Ishikawa (cell line): ENCODE data around the gene LPIN2.

Source experiments
- CEBPB ChIP-seq: IDR thresholded peaks from 2 replicates; pipeline ENCODE4 v1.6.1; 2012
- CREB1 ChIP-seq: IDR thresholded peaks from 2 replicates; pipeline ENCODE4 v1.6.1; 2012; ENCODE audit warnings: low read depth
- EGR1 ChIP-seq: IDR thresholded peaks from 2 replicates; pipeline ENCODE4 v1.6.1; 2012
- EP300 ChIP-seq: IDR thresholded peaks from 2 replicates; pipeline ENCODE4 v1.6.1; 2012; ENCODE audit warnings: borderline replicate concordance
- FOXM1 ChIP-seq: IDR thresholded peaks from 2 replicates; pipeline ENCODE4 v1.6.1; 2012; ENCODE audit warnings: low read depth, borderline replicate concordance
- MAX ChIP-seq: IDR thresholded peaks from 2 replicates; pipeline ENCODE4 v1.6.1; 2012
- NFIC ChIP-seq: IDR thresholded peaks from 2 replicates; pipeline ENCODE4 v1.6.1; 2012
- RAD21 ChIP-seq: IDR thresholded peaks from 2 replicates; pipeline ENCODE4 v1.6.1; 2012; ENCODE audit warnings: low read depth
- REST ChIP-seq: IDR thresholded peaks from 2 replicates; pipeline ENCODE4 v1.6.1; 2012; ENCODE audit warnings: low read depth, mild to moderate bottlenecking
- TAF1 ChIP-seq: IDR thresholded peaks from 2 replicates; pipeline ENCODE4 v1.6.1; 2012; ENCODE audit warnings: low read depth, mild to moderate bottlenecking
- TCF12 ChIP-seq: IDR thresholded peaks from 2 replicates; pipeline ENCODE4 v1.6.1; 2012; ENCODE audit warnings: low read depth
- TEAD4 ChIP-seq: IDR thresholded peaks from 2 replicates; pipeline ENCODE4 v1.6.1; 2012
- USF1 ChIP-seq: IDR thresholded peaks from 2 replicates; pipeline ENCODE4 v1.6.1; 2012
- YY1 ChIP-seq: IDR thresholded peaks from 2 replicates; pipeline ENCODE4 v1.6.1; 2012; ENCODE audit warnings: low read depth
- ZBTB7A ChIP-seq: IDR thresholded peaks from 2 replicates; pipeline ENCODE4 v1.6.1; 2012; ENCODE audit warnings: low read depth

The LPIN2 gene

GRCh38 chr18:2978208-2978607 lies 34.7 kb downstream of the LPIN2 start:
- TF ChIP-seq RAD21 (no peak), USF1 (no peak), TCF12 (no peak), TAF1 (no peak), REST (no peak), YY1 (no peak), EGR1 (no peak), FOXM1 (no peak), TEAD4 (no peak), ZBTB7A (no peak), MAX (no peak), EP300 (no peak), CREB1 (no peak), CEBPB (no peak), NFIC (no peak)

GRCh38 chr18:2976218-2977132 lies 36.5 kb downstream of the LPIN2 start:
- TF ChIP-seq RAD21: no peak
- TF ChIP-seq YY1: no peak
- no peak for TF ChIP-seq ZBTB7A
- TF ChIP-seq TEAD4: no peak
- no peak for TF ChIP-seq NFIC
- TF ChIP-seq CREB1: no peak
- TF ChIP-seq FOXM1: no peak
- TF ChIP-seq USF1: no peak
- TF ChIP-seq TAF1: no peak

GRCh38 chr18:2974731-2975130 lies 38.2 kb downstream of the LPIN2 start:
- TF ChIP-seq TEAD4: no peak
- no peak for TF ChIP-seq MAX
- no peak for TF ChIP-seq ZBTB7A
- no peak for TF ChIP-seq REST
- no peak for TF ChIP-seq RAD21
- no peak for TF ChIP-seq EP300
- TF ChIP-seq TAF1: no peak
- TF ChIP-seq EGR1: no peak
- no peak for TF ChIP-seq USF1
- no peak for TF ChIP-seq NFIC
- no peak for TF ChIP-seq CEBPB
- no peak for TF ChIP-seq TCF12

GRCh38 chr18:2971741-2972552 lies 41.0 kb downstream of the LPIN2 start:
- TF ChIP-seq FOXM1 (no peak), RAD21 (no peak), TAF1 (no peak), NFIC (no peak), EP300 (no peak), YY1 (no peak), MAX (no peak), EGR1 (no peak), ZBTB7A (no peak)
